ENCODE results near the gene GLRA3.

- TF ChIP-seq POLR2A (IDR thresholded peaks at IDR 0.05; ENCODE audit: low read depth, low read length) (no peak), POLR2AphosphoS5 (IDR thresholded peaks at IDR 0.05; ENCODE audit: low read depth, low read length) (no peak), TAF1 (IDR thresholded peaks at IDR 0.05; ENCODE audit: borderline replicate concordance, low read depth, low read length) (no peak)
Measured at GRCh38 chr4:174749091-174749490, 80.0 kb downstream of the GLRA3 start.

Data from GM12892 (cell line).